GM18505 (cell line): ENCODE data around the gene A1BG.
"Not testable (repeated sequence)": the region's sequence is repeated elsewhere in the genome, so short reads cannot be mapped to it uniquely, and the experiment has no call there.

ENCODE experiments used
- ATAC-seq: cut with Tn5 transposase; IDR thresholded peaks from one replicate; pipeline ENCODE4 v1.9.1; 2021; ENCODE audit not compliant: unreplicated experiment
- POLR2A ChIP-seq: IDR thresholded peaks from 4 replicates; pipeline ENCODE4 v1.6.1; 2011; ENCODE audit warnings: borderline replicate concordance; ENCODE audit not compliant: insufficient read depth, insufficient read length; ENCODE audit errors: extremely low read depth

The A1BG gene

GRCh38 chr19:58380037-58380661 lies 26.9 kb upstream of the A1BG start:
- TF ChIP-seq POLR2A, result no peak
- no peak for ATAC-seq

GRCh38 chr19:58379246-58379645 lies 26.0 kb upstream of the A1BG start:
- TF ChIP-seq POLR2A, result no peak

GRCh38 chr19:58376724-58377123 lies 23.4 kb upstream of the A1BG start:
- ATAC-seq, result not testable (repeated sequence)

More at GRCh38 chr19:58379246-58379645, 26.0 kb upstream of the A1BG start:
- no peak for ATAC-seq

DNA sequence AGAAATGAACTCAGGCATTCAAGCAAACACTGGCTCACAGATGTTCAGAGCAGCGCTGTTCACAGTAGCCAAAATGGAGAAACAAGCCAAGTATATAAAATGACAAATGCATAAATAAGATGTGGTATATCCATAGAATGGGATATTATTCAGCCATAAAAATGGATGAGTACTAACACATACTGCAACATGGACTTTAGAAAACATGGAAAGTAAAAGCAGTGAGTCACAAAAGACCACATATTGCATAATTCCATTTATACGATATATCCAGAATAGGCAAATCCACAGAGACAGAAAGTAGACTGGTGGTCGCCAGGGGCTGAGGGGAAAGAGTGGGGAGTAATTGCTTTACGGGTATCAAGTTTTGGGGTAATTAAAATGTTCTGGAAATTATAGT lies 20.9 kb upstream of the A1BG start:
- no peak for ATAC-seq
- no peak for TF ChIP-seq POLR2A

DNA sequence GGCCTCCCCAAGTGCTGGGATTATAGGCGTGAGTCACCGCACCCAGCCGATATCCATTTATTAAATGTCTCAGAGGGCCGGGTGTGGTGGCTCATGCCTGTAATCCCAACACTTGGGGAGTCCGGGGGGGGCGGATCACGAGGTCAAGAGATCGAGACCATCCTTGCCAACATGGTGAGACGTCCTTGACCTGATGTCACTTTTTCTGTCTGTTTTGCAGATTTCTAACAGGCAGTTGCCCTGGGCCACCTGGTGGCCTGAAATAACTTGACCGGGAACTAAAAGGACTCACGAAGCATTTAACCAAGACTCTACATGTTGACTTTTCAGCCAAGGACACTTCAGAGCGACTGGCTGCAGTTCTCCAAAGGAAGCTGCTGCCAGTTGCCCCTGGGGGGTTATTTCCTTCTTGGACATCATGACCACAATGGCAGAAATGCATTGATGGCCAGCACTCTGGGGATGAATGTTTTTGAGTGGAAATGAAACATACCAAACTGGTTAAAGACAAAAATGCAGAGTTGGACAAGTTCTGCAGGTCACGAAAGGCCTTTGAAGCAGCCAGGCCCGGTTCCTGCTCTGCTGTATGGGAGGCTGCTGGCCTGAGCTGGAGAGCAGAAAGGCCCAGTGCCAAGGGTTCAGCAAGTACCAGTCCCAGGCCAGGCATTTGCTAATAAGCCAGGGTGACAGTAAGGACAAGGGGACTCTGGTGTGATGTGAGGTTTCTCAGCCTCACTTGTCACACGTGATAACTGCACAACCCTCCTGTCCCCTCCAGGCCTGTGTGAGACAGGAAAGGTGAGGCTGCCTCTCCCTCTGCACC lies 19.2 kb upstream of the A1BG start:
- no peak for TF ChIP-seq POLR2A
- ATAC-seq, result no peak

GRCh38 chr19:58368561-58369360 lies 15.5 kb upstream of the A1BG start:
- TF ChIP-seq POLR2A, result no peak
- ATAC-seq, result no peak

- TF ChIP-seq POLR2A, result no peak
- no peak for ATAC-seq
These were observed 14.6 kb upstream of the A1BG start for GRCh38 chr19:58367698-58368454.

DNA sequence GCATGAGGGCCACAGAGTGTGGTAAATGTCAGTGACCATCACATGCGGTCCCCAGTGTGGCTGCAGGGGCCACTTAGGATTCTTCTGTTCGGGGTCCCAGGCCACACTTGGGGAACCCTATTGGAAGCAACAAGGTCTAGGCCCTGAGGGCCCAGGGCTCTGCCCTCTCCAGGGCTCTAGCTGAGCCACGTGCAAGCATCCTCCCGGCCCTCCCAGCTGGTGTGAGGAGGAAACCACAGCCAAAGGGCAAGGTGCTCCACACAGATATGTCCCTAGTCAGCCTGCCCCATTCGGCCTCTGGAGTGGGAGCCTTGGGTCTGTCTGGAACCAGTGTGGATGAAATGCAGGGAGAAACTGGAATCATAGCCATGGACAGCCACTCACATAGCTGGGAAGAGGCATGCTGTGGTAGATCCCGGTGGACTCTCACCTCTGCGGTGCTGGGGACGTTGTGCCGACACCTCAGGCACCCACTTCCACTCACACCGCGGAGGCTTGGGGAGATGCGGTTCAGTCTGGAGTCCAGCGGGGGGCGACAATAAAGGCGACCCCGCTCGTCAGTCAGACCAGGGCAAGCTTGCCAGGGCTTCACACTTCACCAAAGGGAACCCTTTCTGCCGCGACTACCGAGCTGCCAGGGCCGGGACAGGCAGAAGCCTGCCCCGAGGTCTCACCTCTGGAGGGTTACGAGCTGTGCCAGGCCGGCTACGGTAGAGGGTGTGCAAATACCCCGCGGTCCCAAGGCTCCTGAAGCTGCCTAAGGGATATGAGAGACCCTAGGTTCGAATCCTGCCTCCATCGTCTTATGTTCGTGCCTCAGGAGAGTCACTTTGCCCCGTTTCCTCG lies 13.5 kb upstream of the A1BG start:
- TF ChIP-seq POLR2A, result no peak
- ATAC-seq, result no peak

GRCh38 chr19:58364146-58364545 lies 10.9 kb upstream of the A1BG start:
- no peak for ATAC-seq
- TF ChIP-seq POLR2A, result no peak

DNA sequence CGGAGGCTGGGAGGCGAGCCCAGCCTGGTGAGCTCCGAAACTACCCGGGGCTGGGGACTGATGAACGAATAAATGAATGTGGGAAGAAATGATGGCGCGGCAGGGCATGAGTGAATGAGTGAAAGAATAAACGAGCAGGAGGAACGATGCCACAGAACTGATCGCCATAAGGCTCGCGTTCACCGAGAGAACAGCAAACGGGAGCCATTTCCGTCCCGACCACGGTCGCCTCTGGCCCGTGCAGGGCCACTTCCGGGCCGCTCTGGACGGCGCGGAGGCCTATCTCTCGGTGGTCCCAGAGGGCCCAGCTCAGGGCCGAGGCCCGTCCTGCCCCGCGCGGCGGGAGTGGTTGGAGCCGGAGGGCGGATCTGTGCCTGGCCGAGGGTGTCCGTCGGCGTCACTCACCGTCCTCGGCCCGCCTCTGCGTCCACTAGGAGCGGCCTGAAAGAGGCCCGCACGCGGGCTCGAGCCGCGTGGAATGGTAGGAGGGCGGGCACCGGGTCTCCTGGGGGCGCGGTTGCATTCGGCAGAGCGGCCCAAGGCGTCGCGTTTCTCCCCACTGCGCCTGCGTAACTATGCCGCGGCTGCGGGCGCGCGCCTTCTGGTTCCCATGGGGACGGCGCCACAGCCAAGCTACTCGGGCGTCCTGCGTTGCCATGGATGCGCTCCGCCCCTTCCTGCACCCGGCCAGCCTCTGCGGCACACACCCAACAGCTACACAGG lies 9.1 kb upstream of the A1BG start, which contains the start of gene ZNF497:
Gene ZNF497 (minus strand): TSS at position 480 of the 723 bp plus-strand sequence. CDS start 5,116 bp downstream, outside the sequence.
- ATAC-seq, result peak; percentile 86
- peak; percentile 87 for TF ChIP-seq POLR2A

- no peak for TF ChIP-seq POLR2A
- peak; percentile 3 for ATAC-seq
These were observed 8.6 kb upstream of the A1BG start for GRCh38 chr19:58361900-58362271.
